ENCODE data around the gene CNTFR. TPM values are rescaled to one million over a fixed set of nuclear protein-coding genes. Genes with fewer than 3 reads are reported as not detected.

CNTFR gene
- total and polyA plus RNA-seq, 12 donors: 1.1 to 15.2 (median 3.8) TPM

GRCh38 chr9:34636791-34637355 is 47.3 kb upstream of the CNTFR start:
- peaks cover 19 to 26% of the 10 kb centered on the region in 2 donors for H3K4me1 ChIP-seq (replicated peaks in 1 of 2)
- no peaks in the 10 kb centered on the region for H3K27me3 ChIP-seq
- H3K36me3 ChIP-seq (replicated peaks in 1 of 2): peaks cover 0 to 6% of the 10 kb centered on the region in 2 donors
- H3K9me3 ChIP-seq (replicated peaks in 1 of 3): no peaks in the 10 kb centered on the region
- peak in 3 of 7 donors; percentile 63 to 72 (median 65) for DNase-seq
- WGBS, 4 donors: 8 to 16% (median 12%) methylated on average over 6 to 23 of the region's 23 CpGs
- H3K27ac ChIP-seq: peak overlapping the region in 3 of 5 donors; percentile 71 to 89 (median 83)
- peak overlapping the region in 3 of 4 donors; percentile 60 to 92 (median 88) for H3K4me3 ChIP-seq
- intact Hi-C loops (cut with DNase I): no loop called here
- TF ChIP-seq POLR2A (IDR thresholded peaks at IDR 0.05) (no peak), CTCF (IDR thresholded peaks at IDR 0.05) (no peak)

GRCh38 chr9:34635556-34635955 is 46.0 kb upstream of the CNTFR start:
- Histone ChIP-seq H3K27ac (no peak overlapping the region), H3K27me3 (no peaks in the 10 kb centered on the region), H3K36me3 (replicated peaks in 1 of 2) (peaks cover 0 to 6% of the 10 kb centered on the region in 2 donors), H3K4me1 (replicated peaks in 1 of 2) (peaks cover 19 to 26% of the 10 kb centered on the region in 2 donors), H3K9me3 (replicated peaks in 1 of 3) (no peaks in the 10 kb centered on the region), H3K4me3 (no peak overlapping the region)
- no peak for DNase-seq
- WGBS, 4 donors: 91 to 97% (median 93%) methylated on average over 10 to 14 of the region's 14 CpGs
- TF ChIP-seq POLR2A (IDR thresholded peaks at IDR 0.05) (no peak), CTCF (IDR thresholded peaks at IDR 0.05) (no peak)
- intact Hi-C loops (cut with DNase I): no loop called here

- H3K27me3 ChIP-seq: no peaks in the 10 kb centered on the region
- H3K4me1 ChIP-seq (replicated peaks in 1 of 2): peaks cover 19 to 26% of the 10 kb centered on the region in 2 donors
- DNase-seq: no peak
- no peaks in the 10 kb centered on the region for H3K9me3 ChIP-seq (replicated peaks in 1 of 3)
- intact Hi-C loops (cut with DNase I): no loop called here
- peaks cover 0 to 6% of the 10 kb centered on the region in 2 donors for H3K36me3 ChIP-seq (replicated peaks in 1 of 2)
- H3K27ac ChIP-seq: no peak overlapping the region
- TF ChIP-seq POLR2A (IDR thresholded peaks at IDR 0.05) (no peak), CTCF (IDR thresholded peaks at IDR 0.05) (no peak)
- WGBS, 4 donors: 72 to 83% (median 78%) methylated on average over 3 of the region's 3 CpGs
- H3K4me3 ChIP-seq: no peak overlapping the region
Observed at GRCh38 chr9:34634551-34635248, 45.2 kb upstream of the CNTFR start.

GRCh38 chr9:34633851-34634550 is 44.5 kb upstream of the CNTFR start:
- intact Hi-C loops (cut with DNase I): no loop called here
- peak; percentile 71 to 85 (median 79) for TF ChIP-seq CTCF (IDR thresholded peaks at IDR 0.05)
- TF ChIP-seq POLR2A (IDR thresholded peaks at IDR 0.05): no peak
- WGBS, 4 donors: 18 to 21% (median 19%) methylated on average over 3 of the region's 3 CpGs
- peak; percentile 61 to 83 (median 70) for DNase-seq
- Histone ChIP-seq H3K27me3 (peaks cover 7% of the 10 kb centered on the region), H3K4me1 (replicated peaks in 1 of 2) (peaks cover 20 to 30% of the 10 kb centered on the region in 2 donors), H3K36me3 (replicated peaks in 1 of 2) (peaks cover 0 to 6% of the 10 kb centered on the region in 2 donors), H3K4me3 (no peak overlapping the region), H3K9me3 (replicated peaks in 1 of 3) (no peaks in the 10 kb centered on the region), H3K27ac (no peak overlapping the region)
